GM18507 (cell line): ENCODE measurements around the gene YBEY.
"Not testable (repeated sequence)": the region's sequence is repeated elsewhere in the genome, so short reads cannot be mapped to it uniquely, and the experiment has no call there.

ENCODE experiments used
- DNase-seq: peaks from one replicate; pipeline ENCODE4 v3.0.0; 2011; ENCODE audit warnings: low read depth; ENCODE audit not compliant: insufficient read length; ENCODE audit errors: extremely low spot score
- FAIRE-seq: peaks from 2 replicates; lab custom pipeline; 2011; peaks lifted over from hg19 to GRCh38; lab: Jason Lieb, UNC

The YBEY gene

DNA sequence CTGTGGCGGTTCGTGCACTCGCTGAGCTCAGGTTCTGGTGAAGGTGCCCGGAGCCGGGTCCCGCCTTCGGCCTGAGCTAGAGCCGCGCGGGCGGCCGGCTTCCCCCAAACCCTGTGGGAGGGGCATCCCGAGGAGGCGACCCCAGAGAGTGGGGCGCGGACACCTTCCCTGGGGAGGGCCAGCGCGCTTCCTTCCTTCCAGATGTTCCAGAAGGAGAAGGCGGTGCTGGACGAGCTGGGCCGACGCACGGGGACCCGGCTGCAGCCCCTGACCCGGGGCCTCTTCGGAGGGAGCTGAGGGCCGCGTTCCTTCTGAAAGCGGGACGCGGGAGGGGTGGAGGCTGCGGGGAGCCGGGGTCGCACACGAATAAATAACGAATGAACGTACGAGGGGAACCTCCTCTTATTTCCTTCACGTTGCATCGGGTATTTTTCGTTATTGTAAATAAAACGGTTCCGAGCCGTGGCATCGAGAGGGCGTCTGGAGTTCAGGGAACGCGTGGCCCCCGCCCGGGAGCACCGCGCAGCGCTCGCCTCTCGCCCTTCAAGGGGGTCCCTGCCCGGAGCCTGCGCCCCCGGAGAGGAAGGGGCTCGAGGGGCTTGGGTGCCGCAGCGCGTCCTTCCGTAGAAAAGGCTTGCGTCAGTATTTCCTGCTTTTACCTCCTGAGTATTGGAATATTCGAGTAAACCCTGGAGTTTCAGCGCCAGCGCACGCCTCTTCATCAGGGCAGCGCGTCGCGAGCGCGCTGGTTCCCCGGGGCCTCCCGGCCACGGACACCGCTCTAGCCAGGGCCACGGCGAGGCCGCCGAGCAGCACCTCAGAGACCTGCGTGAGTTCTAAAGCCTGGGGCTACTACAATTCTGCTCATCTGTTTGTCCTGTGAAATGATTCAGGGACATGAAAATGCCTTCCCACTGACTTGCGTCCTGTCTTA is 11.5 kb downstream of the YBEY start:
- DNase-seq = no peak
- no peak for FAIRE-seq

GRCh38 chr21:46299167-46299566 is 13.0 kb downstream of the YBEY start:
- FAIRE-seq (no peak), DNase-seq (no peak)

DNA sequence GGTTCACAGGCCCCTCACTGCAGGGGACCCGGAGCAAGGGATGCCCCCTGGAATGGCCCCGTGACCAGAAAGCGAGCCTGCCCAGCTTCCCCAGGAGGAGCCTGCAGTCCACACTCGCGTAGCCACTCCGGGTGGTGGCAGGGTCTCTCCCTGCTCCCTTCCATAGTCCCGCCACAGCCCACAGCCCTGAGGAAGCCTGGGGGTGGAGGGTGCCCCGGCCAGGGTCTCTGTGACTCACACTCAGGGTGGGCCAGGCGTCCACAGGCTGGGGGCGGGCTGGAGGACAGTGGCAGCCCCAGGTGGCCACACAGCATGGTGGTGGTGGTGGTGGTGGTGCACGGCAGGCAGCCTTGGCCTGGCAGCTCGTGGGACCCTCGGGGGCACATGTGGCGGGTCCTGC is 15.6 kb downstream of the YBEY start:
- FAIRE-seq = no peak
- no peak for DNase-seq

DNA sequence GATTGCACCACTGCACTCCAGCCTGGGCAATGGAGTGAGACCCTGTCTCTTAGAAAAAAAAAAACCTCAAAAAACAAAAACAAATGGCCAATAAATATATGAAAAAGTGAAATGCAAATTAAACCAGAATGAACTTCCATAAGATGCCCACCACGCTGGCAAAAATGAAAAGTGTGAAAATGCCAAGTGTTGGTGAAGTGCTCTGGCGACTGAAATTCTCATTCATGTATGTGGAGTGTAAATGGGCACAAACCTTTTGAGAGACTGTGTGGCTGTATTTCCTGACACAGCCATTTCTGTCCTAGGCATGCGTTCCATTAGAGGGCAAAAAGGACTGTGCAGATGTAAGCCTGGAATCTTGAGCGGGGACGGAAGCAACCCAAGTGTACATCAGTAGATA is 18.3 kb downstream of the YBEY start:
- DNase-seq (no peak), FAIRE-seq (no peak)

DNA sequence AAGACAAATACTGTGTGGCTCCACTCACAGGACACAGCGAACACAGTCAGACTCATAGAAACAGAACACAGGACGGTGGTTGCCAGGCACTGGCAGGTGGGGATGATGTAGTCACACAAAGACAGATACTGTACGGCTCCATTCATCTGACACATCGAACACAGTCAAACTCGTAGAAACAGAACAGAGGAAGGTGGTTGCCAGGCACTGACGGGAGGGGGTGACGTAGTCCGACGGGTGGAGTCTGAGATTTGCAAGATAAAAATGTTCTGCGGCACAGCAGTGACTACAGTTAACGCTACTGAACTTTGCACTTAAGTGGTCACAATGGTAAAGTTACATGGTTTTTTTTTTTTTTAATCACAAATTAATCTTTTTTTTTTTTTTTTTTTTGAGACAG is 18.8 kb downstream of the YBEY start:
- FAIRE-seq (no peak), DNase-seq (no peak)

DNA sequence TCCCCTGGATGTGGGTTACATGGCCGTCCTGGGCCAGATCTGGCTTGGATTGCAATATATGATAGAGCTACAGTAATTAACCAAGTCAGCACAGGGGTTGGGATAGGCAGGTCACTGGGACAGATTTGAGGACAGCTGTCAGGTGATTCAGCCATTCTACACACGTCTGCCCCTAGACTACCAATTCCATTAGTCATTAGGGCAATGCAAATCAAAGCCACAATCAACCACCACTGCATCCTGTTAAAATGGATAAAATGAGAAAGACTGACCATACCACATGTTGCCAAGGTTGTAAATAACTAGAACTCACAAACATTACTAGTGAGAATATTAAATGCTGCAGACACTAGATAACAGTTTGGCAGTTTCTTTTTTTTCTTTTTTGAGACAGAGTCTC is 21.5 kb downstream of the YBEY start:
- FAIRE-seq = no peak
- DNase-seq = no peak

DNA sequence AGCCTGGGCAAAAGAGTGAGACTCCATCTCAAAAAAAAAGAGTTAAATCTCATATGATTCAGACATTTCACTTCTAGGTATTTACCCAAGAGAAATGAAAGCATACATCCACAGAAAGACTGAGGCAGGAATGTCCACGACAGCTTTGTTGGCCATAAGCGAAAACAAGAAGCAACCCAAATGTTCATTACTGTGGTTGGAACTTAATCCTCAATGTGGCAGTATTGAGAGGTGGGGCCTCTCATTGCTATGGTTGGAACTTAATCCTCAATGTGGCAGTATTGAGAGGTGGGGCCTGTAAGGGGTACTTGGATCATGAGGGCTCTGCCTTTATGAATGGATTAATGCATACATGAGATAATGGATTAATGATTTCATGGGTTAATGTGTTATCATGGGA is 22.3 kb downstream of the YBEY start:
- DNase-seq = no peak
- no peak for FAIRE-seq

DNA sequence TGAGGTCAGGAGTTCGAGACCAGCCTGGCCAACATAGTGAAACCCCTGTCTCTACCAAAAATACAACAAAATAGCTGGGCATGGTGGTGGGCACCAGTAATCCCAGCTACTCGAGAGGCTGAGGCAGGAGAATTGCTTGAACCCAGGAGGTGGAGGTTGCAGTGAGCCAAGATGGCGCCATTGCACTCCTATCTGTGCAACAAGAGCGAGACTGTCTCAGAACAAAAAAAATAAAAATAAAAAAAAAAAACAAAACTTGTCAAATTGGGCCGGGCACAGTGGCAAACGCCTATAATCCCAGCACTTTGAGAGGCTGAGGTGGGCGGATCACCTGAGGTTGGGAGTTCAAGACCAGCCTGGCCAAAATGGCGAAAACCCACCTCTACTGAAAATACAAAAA is 24.1 kb downstream of the YBEY start:
- not testable (repeated sequence) for FAIRE-seq, DNase-seq

DNA sequence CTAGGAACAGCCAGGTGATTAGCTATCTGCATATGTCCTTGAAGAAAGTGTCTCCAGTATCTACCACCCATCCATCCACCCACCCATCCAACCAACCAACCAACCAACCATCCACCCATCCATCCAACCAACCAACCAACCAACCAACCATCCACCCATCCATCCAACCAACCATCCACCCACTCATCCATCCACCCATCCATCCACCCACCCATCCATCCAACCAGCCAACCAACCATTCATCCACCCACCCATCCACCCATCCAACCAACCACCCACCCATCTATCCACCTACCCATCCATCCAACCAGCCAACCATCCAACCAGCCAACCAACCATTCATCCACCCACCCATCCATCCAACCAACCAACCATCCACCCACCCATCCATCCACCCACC is 25.4 kb downstream of the YBEY start:
- no peak for FAIRE-seq

GRCh38 chr21:46312949-46313348 is 26.8 kb downstream of the YBEY start:
- FAIRE-seq (no peak), DNase-seq (no peak)

More for the DNA sequence above, 25.4 kb downstream of the YBEY start:
- DNase-seq = no peak

- DNase-seq (no peak), FAIRE-seq (no peak)
Measured at GRCh38 chr21:46314441-46315020, 28.4 kb downstream of the YBEY start.

DNA sequence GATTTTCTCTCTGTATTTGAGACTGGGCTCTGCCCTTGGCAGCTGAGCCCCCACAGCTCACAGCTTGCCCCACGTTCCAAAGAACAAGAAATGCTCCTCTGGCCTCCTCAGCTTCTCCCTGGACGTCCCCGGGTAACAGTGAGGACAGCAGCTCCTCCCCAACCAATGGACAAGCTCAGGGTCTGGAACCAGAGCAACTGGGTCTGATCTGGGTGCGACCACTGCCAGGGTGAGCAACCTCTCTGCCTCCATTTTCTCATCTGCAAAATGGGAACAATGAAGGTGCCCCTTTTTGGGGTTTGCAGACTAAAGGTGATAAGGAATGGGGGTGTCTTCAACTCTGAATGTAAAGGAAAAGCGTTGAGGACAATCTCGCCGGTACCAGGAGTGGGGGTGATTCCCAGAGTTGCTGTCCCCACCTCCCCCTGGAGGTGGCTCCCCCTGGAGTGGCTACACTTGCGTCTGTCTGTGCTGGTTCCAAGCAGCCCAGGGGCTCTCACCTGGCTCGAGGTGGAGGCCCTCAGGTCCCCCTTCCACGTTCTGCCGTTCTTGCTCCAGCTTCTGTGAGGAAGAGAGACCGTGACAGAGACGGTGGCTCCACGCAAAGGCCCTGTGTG is 30.7 kb downstream of the YBEY start:
- FAIRE-seq (no peak), DNase-seq (no peak)

GRCh38 chr21:46317710-46318463 is 31.7 kb downstream of the YBEY start:
- FAIRE-seq = no peak
- no peak for DNase-seq

GRCh38 chr21:46318464-46318845 is 32.3 kb downstream of the YBEY start:
- no peak for DNase-seq
- FAIRE-seq = no peak

DNA sequence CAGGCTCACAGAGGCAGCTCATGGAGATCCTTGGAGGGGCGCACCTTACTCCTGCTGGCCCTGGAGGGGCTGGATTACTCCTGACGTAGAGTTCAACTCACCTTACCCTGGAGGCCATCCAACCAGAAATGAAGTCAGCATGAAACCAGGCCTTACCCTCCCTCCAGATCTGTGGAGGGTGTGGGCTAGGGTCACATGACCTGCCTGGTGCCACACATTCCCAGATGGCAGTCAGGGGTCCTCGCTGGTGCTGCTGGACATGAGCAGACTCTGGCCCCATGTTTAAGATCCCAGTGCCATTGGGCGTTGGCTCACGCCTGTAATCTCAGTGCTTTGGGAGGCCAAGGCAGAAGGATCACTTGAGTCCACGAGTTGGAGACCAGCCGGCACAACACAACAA is 33.0 kb downstream of the YBEY start:
- FAIRE-seq = no peak

GRCh38 chr21:46320331-46320801 is 34.2 kb downstream of the YBEY start:
- DNase-seq = no peak
- FAIRE-seq = no peak

More for the DNA sequence above, 33.0 kb downstream of the YBEY start:
- no peak for DNase-seq

DNA sequence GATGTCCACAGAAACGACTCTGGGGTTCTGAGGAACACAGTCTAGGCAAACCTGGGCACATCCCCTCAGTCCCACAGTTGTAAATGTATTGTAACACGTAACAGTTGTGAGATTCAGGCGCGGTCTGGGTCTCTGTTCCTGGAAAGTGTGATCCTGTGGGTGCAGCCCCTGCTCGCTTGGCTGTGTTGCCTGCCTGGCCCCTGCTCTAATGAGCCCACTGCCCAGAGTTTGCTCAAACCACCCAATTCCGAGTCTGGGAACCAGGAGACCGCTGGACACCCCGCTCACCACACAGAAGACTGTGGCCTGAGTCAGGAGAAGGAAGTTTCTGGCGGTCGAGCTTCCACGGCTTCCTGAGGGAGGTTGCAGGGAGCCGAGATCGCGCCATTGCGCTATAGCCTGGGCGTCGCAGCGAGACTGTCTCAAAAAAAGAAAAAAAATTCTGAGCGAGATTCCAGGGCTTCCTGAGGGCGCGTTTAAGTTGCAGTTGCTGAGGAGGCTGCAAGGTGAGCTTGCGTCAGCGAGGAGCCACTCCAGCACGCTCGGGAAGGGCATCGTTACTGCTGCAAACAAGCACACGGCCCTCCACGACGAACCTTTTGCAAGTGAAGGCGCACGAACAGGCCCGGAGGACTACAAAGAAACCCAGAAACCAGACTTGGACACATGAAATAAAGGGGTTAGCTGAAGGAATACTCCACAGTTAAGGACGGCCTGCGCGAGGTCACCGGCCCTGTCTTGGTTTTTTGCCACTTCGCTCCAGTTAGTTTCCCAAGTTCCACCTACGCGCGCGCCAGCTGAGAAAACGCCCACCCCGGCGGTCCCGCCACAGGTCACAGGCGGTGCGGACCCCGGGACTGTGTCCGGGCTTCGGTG is 36.4 kb downstream of the YBEY start:
- FAIRE-seq (no peak), DNase-seq (no peak)

DNA sequence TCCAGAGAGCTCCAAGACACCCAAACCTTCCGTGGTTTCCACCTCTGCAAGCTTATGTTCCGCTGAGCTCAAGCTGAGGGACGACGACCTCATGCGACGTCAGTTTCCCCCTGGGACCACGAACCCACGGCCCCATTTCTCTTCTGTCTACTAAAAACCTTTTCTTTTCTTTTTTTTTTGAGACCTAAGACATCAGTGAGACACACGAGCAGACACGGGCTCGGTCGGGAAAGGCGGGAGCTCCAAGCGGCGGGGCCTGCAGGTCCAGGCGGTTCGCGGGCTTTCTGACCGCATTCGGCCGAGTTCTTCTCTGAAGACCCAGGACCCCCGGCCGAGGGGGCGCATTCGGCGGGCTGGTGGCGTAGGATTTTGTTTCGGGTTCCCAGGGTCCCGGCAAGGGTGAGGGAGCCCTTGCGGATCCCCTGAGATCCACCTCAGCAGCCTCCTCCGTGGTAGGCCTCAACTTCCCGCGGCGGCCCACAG is 37.1 kb downstream of the YBEY start:
- FAIRE-seq = no peak
- no peak for DNase-seq
